Stimulated activated CD4-positive, alpha-beta T cell treated with anti-CD3 and anti-CD28 coated beads, Interleukin-1b, Interleukin-23, amount 100 ng/mL, for 4 hours (primary cell): Measurements from ENCODE around the gene RNASEH1.
"Not testable (repeated sequence)": the region's sequence is repeated elsewhere in the genome, so short reads cannot be mapped to it uniquely, and the experiment has no call there.

Experiments
- DNase-seq, 2 donors: peaks; one replicate each; pipeline ENCODE4 v3.0.0-alpha.2; 2020; ENCODE audit warnings: low read depth in 2 of 2

Gene RNASEH1

GRCh38 chr2:3519255-3520205, 38.6 kb downstream of the RNASEH1 start, which contains the start of gene ADI1:
TSS of gene ADI1 (minus strand) at chr2:3519531. CDS start at chr2:3519487, 44 bp downstream.
- DNase-seq: peak; percentile 60 to 68

GRCh38 chr2:3518496-3519254, 39.5 kb downstream of the RNASEH1 start:
- DNase-seq: peak; percentile 97 to 98

GRCh38 chr2:3517948-3518495, 40.1 kb downstream of the RNASEH1 start:
- no peak for DNase-seq

- no peak for DNase-seq
Measured at GRCh38 chr2:3516831-3517230, 41.3 kb downstream of the RNASEH1 start.

- DNase-seq: not testable (repeated sequence)
Measured at GRCh38 chr2:3515438-3515837, 42.7 kb downstream of the RNASEH1 start.

- no peak for DNase-seq
Measured at GRCh38 chr2:3513026-3513810, 44.9 kb downstream of the RNASEH1 start.

- DNase-seq: no peak
Measured at GRCh38 chr2:3512086-3512485, 46.0 kb downstream of the RNASEH1 start.

- no peak for DNase-seq
Measured at GRCh38 chr2:3505771-3506170, 52.4 kb downstream of the RNASEH1 start.

- DNase-seq: no peak
Measured at GRCh38 chr2:3504741-3505140, 53.4 kb downstream of the RNASEH1 start.

GRCh38 chr2:3503483-3503882, 54.6 kb downstream of the RNASEH1 start:
- DNase-seq: no peak

GRCh38 chr2:3503046-3503445, 55.1 kb downstream of the RNASEH1 start:
- DNase-seq: no peak

GRCh38 chr2:3500326-3500899, 57.7 kb downstream of the RNASEH1 start:
- DNase-seq: no peak

- DNase-seq: no peak
Measured at GRCh38 chr2:3498783-3499394, 59.2 kb downstream of the RNASEH1 start.

GRCh38 chr2:3496708-3497080, 61.4 kb downstream of the RNASEH1 start:
- DNase-seq: not testable (repeated sequence)
